AG10803 (cell line): Measurements from ENCODE around the gene DEGS2.

Experiments
- DNase-seq: peaks from one replicate; pipeline ENCODE4 v3.0.0; 2010; ENCODE audit warnings: low read depth
- H3K4me3 ChIP-seq: 2 replicates; pipeline ENCODE4 v1.5.1; 2011; ENCODE audit warnings: mild to moderate bottlenecking, low read length, control low read depth
- CTCF ChIP-seq: conservative IDR thresholded peaks from 2 replicates; pipeline ENCODE4 v1.5.1; 2011; ENCODE audit warnings: mild to moderate bottlenecking, low read length, control low read depth, inconsistent platforms

Gene DEGS2

GRCh38 chr14:100135784-100136183 lies 23.7 kb downstream of the DEGS2 start:
- H3K4me3 ChIP-seq: no peak overlapping the region
- TF ChIP-seq CTCF: no peak
- DNase-seq: no peak

GRCh38 chr14:100135073-100135472 lies 24.4 kb downstream of the DEGS2 start:
- DNase-seq: no peak
- no peak overlapping the region for H3K4me3 ChIP-seq
- TF ChIP-seq CTCF: no peak

- no peak for TF ChIP-seq CTCF
- H3K4me3 ChIP-seq: no peak overlapping the region
- no peak for DNase-seq
Observed at GRCh38 chr14:100134586-100134985, 24.9 kb downstream of the DEGS2 start.

- no peak overlapping the region for H3K4me3 ChIP-seq
- no peak for TF ChIP-seq CTCF
- DNase-seq: peak; percentile 50
Observed at GRCh38 chr14:100132903-100133510, 26.4 kb downstream of the DEGS2 start.

GRCh38 chr14:100132161-100132902 lies 27.1 kb downstream of the DEGS2 start:
- no peak overlapping the region for H3K4me3 ChIP-seq
- DNase-seq: peak; percentile 70
- TF ChIP-seq CTCF: no peak

GRCh38 chr14:100131181-100131580 lies 28.3 kb downstream of the DEGS2 start:
- no peak overlapping the region for H3K4me3 ChIP-seq
- DNase-seq: no peak
- no peak for TF ChIP-seq CTCF

GRCh38 chr14:100130521-100130920 lies 28.9 kb downstream of the DEGS2 start:
- no peak for DNase-seq
- no peak for TF ChIP-seq CTCF
- no peak overlapping the region for H3K4me3 ChIP-seq
